GM21390 (cell line): Measurements from ENCODE around the gene ERC2.

Experiments
- ATAC-seq: cut with Tn5 transposase; IDR thresholded peaks from one replicate; pipeline ENCODE4 v1.9.1; 2021; ENCODE audit not compliant: unreplicated experiment

Gene ERC2

GRCh38 chr3:55471084-55471483, 997.2 kb downstream of the ERC2 start:
- ATAC-seq, result no peak

GRCh38 chr3:55469957-55470526, 998.2 kb downstream of the ERC2 start:
- ATAC-seq, result no peak

GRCh38 chr3:55468251-55468650, 1000.0 kb downstream of the ERC2 start:
- no peak for ATAC-seq

- ATAC-seq, result no peak
Measured at GRCh38 chr3:55467099-55467498, 1001.2 kb downstream of the ERC2 start.

GRCh38 chr3:55466526-55466925, 1001.7 kb downstream of the ERC2 start:
- ATAC-seq, result no peak

GRCh38 chr3:55461896-55462295, 1006.4 kb downstream of the ERC2 start:
- ATAC-seq, result no peak

GRCh38 chr3:55459838-55460237, 1008.4 kb downstream of the ERC2 start:
- no peak for ATAC-seq
